Tibial artery (tissue), 4 donors: ENCODE data around the gene PTGER3.
"Not testable (repeated sequence)": the region's sequence is repeated elsewhere in the genome, so short reads cannot be mapped to it uniquely, and the experiment has no call there.

Experiments
- DNase-seq, 2 donors: peaks; one replicate each; pipeline ENCODE4 v3.0.0-alpha.2; 2019
- H3K27ac ChIP-seq, 2 donors: fragments of 200-600 bp; sonication (generic) in 1 of 2; 1 replicate in 1 of 2; 2 replicates in 1 of 2; pipeline ENCODE4 v1.5.1; 2018 to 2019; ENCODE audit warnings: mild to moderate bottlenecking in 1 of 2
- H3K27me3 ChIP-seq, 2 donors: fragments of 200-600 bp; sonication (generic) in 1 of 2; one replicate each; pipeline versions ENCODE4 v1.5.1 to v1.6.0; 2016 to 2019
- H3K36me3 ChIP-seq, 3 donors: fragments of 200-600 bp; sonication (generic) in 2 of 3; one replicate each; pipeline ENCODE4 v1.5.1; 2016 to 2019; ENCODE audit warnings: mild to moderate bottlenecking in 2 of 3
- H3K4me1 ChIP-seq, 4 donors: fragments of 200-600 bp; sonication (generic) in 2 of 4; 1 replicate in 3 of 4; 2 replicates in 1 of 4; pipeline ENCODE4 v1.5.1; 2016 to 2019
- H3K4me3 ChIP-seq, 2 donors: fragments of 200-600 bp; sonication (generic) in 1 of 2; 1 replicate in 1 of 2; 2 replicates in 1 of 2; pipeline ENCODE4 v1.5.1; 2018 to 2019; ENCODE audit warnings: mild to moderate bottlenecking in 2 of 2
- H3K9me3 ChIP-seq, 3 donors: fragments of 200-600 bp; sonication (generic) in 1 of 3; one replicate each; pipeline ENCODE4 v1.5.1; 2016 to 2019
- CTCF ChIP-seq, 2 experiments: fragments of 200-600 bp in 1 of 2; fragments of 450-650 bp in 1 of 2; IDR thresholded peaks; one replicate each; pipeline ENCODE4 v1.5.1; 2017 to 2019; ENCODE audit warnings: antibody characterized with exemption in 2 of 2, mild to moderate bottlenecking in 1 of 2, moderate library complexity in 1 of 2
- intact Hi-C: fragments of 100-400 bp; cut with DNase I; formaldehyde crosslinking; loops from one replicate; pipeline ENCODE4 v1.15.0; 2023; ENCODE audit warnings: low total_unique reads

The PTGER3 gene

GRCh38 chr1:70947835-70948234, 99.8 kb downstream of the PTGER3 start:
- no peak for TF ChIP-seq CTCF (IDR thresholded peaks at IDR 0.05)
- DNase-seq: no peak
- H3K4me1 ChIP-seq: peaks cover 0 to 12% (median 4%) of the 10 kb centered on the region in 4 donors
- H3K27ac ChIP-seq: no peak overlapping the region
- H3K27me3 ChIP-seq: no peaks in the 10 kb centered on the region
- H3K4me3 ChIP-seq: no peak overlapping the region
- no peaks in the 10 kb centered on the region for H3K36me3 ChIP-seq
- intact Hi-C loops: no loop called here
- H3K9me3 ChIP-seq: no peaks in the 10 kb centered on the region

- H3K9me3 ChIP-seq: no peaks in the 10 kb centered on the region
- DNase-seq: no peak
- TF ChIP-seq CTCF (IDR thresholded peaks at IDR 0.05): no peak
- H3K36me3 ChIP-seq: no peaks in the 10 kb centered on the region
- H3K4me3 ChIP-seq: no peak overlapping the region
- H3K27me3 ChIP-seq: no peaks in the 10 kb centered on the region
- intact Hi-C loops: no loop called here
- no peak overlapping the region for H3K27ac ChIP-seq
- peaks cover 0 to 6% (median 0%) of the 10 kb centered on the region in 4 donors for H3K4me1 ChIP-seq
Measured at GRCh38 chr1:70945676-70946075, 101.9 kb downstream of the PTGER3 start.

- Histone ChIP-seq H3K27me3 (no peaks in the 10 kb centered on the region), H3K36me3 (no peaks in the 10 kb centered on the region), H3K4me1 (peaks cover 0 to 6% (median 0%) of the 10 kb centered on the region in 4 donors), H3K4me3 (no peak overlapping the region), H3K27ac (no peak overlapping the region), H3K9me3 (no peaks in the 10 kb centered on the region)
- no peak for DNase-seq
- TF ChIP-seq CTCF (IDR thresholded peaks at IDR 0.05): no peak
- intact Hi-C loops: no loop called here
Measured at GRCh38 chr1:70945251-70945650, 102.4 kb downstream of the PTGER3 start.

- no peaks in the 10 kb centered on the region for H3K9me3 ChIP-seq
- H3K27ac ChIP-seq: no peak overlapping the region
- H3K27me3 ChIP-seq: no peaks in the 10 kb centered on the region
- no peak for DNase-seq
- intact Hi-C loops: no loop called here
- H3K36me3 ChIP-seq: no peaks in the 10 kb centered on the region
- no peak for TF ChIP-seq CTCF (IDR thresholded peaks at IDR 0.05)
- no peak overlapping the region for H3K4me3 ChIP-seq
- peaks cover 0 to 6% (median 0%) of the 10 kb centered on the region in 4 donors for H3K4me1 ChIP-seq
Measured at GRCh38 chr1:70941563-70941962, 106.1 kb downstream of the PTGER3 start.

GRCh38 chr1:70940398-70940797, 107.2 kb downstream of the PTGER3 start:
- H3K4me1 ChIP-seq, H3K27ac ChIP-seq, DNase-seq, H3K27me3 ChIP-seq, H3K4me3 ChIP-seq, H3K9me3 ChIP-seq, H3K36me3 ChIP-seq, intact Hi-C loops: not testable (repeated sequence)

GRCh38 chr1:70934194-70934961, 113.2 kb downstream of the PTGER3 start:
- Histone ChIP-seq H3K27me3 (no peaks in the 10 kb centered on the region), H3K27ac (no peak overlapping the region), H3K9me3 (no peaks in the 10 kb centered on the region), H3K36me3 (no peaks in the 10 kb centered on the region), H3K4me3 (no peak overlapping the region), H3K4me1 (peaks cover 0 to 11% (median 2%) of the 10 kb centered on the region in 4 donors)
- no peak for TF ChIP-seq CTCF (IDR thresholded peaks at IDR 0.05)
- no peak for DNase-seq
- intact Hi-C loops: no loop called here
